Heart left ventricle (tissue), 16 donors: ENCODE data around the gene CHD5. TPM values are rescaled to one million over a fixed set of nuclear protein-coding genes. Genes with fewer than 3 reads are reported as not detected.

Experiments used
- ATAC-seq, 4 donors: fragments of 200-7000 bp; cut with Tn5 transposase; one replicate each; pipeline ENCODE4 v1.9.1; 2020 to 2022; ENCODE audit warnings: moderate library complexity in 4 of 4, mild to moderate bottlenecking in 3 of 4, moderate number of reproducible peaks in 1 of 4
- DNase-seq, 5 donors: peaks; one replicate each; pipeline ENCODE4 v3.0.0-alpha.2; 2020
- H3K27ac ChIP-seq, 12 donors: fragments of 200-600 bp; sonication (generic) in 4 of 12; one replicate each; pipeline versions ENCODE4 v1.5.0 to v1.8.0; 2016 to 2022; ENCODE audit warnings: mild to moderate bottlenecking in 2 of 12
- H3K27me3 ChIP-seq, 9 donors: fragments of 200-600 bp; sonication (generic) in 2 of 9; one replicate each; pipeline versions ENCODE4 v1.5.1 to v1.8.0; 2016 to 2022; ENCODE audit warnings: mild to moderate bottlenecking in 3 of 9
- H3K36me3 ChIP-seq, 9 donors: fragments of 200-600 bp; sonication (generic) in 2 of 9; one replicate each; pipeline versions ENCODE4 v1.5.0 to v1.8.0; 2018 to 2022; ENCODE audit warnings: mild to moderate bottlenecking in 2 of 9
- H3K4me1 ChIP-seq, 12 donors: fragments of 200-600 bp; sonication (generic) in 4 of 12; one replicate each; pipeline versions ENCODE4 v1.5.0 to v1.8.0; 2016 to 2022; ENCODE audit warnings: mild to moderate bottlenecking in 3 of 12
- H3K4me3 ChIP-seq, 12 donors: fragments of 200-600 bp; sonication (generic) in 4 of 12; one replicate each; pipeline versions ENCODE4 v1.5.0 to v1.8.0; 2017 to 2022; ENCODE audit warnings: mild to moderate bottlenecking in 9 of 12, moderate library complexity in 4 of 12
- H3K9me3 ChIP-seq, 12 donors: fragments of 200-600 bp; sonication (generic) in 4 of 12; one replicate each; pipeline versions ENCODE4 v1.5.0 to v1.8.0; 2016 to 2022; ENCODE audit warnings: mild to moderate bottlenecking in 1 of 12
- POLR2A ChIP-seq, 2 donors: fragments of 450-650 bp; IDR thresholded peaks; one replicate each; pipeline ENCODE4 v1.6.1; 2017; ENCODE audit warnings: antibody characterized with exemption in 2 of 2, mild to moderate bottlenecking in 2 of 2, moderate library complexity in 2 of 2
- WGBS, 4 donors: extraction: QIAGEN DNeasy Blood & Tissue Kit in 2 of 4; methylation state at CpG; one replicate each; pipeline versions ENCODE4 v1.1.5 to v1.1.7; 2013 to 2018; 5-methylcytosine and 5-hydroxymethylcytosine counted together
- intact Hi-C, 10 donors: fragments of 100-400 bp; cut with DNase I; formaldehyde crosslinking; loops; one replicate each; pipeline versions ENCODE4 v1.11.1 to v1.14.2; 2022
- polyA plus RNA-seq, 2 donors: library from polyadenylated mRNA; stranded (reverse); fragments of 200-250 nt; gene quantifications; one replicate each; pipeline ENCODE4 v1.2.3, GENCODE V29; 2013
- total RNA-seq, 9 donors: library from RNA; depleted of rRNA in 2 of 9; stranded (reverse); fragments of >200 nt in 2 of 9; fragmentation: NEBNext Ultra II Directional in 3 of 9; extraction: Animal tissue kit (Norgen Biotek cat#: 25700) in 3 of 9; gene quantifications; one replicate each; pipeline versions ENCODE4 v1.1.0 to v1.2.4, GENCODE V29; 2016 to 2023
- TF ChIP-seq, protein P1 (sequence below), 12 donors: fragments of 200-600 bp; sonication (generic) in 4 of 12; IDR thresholded peaks; one replicate each; pipeline versions ENCODE4 v1.5.0 to v1.8.0; 2018 to 2022; ENCODE audit warnings: antibody characterized with exemption in 12 of 12, mild to moderate bottlenecking in 5 of 12
- donor health status: ischemic (EF 13 %, LVEDD 7.1; RV severe dilation, severe dysfunction).
- donor health status: healthy with polysubstance abuse.
- donor health status: DM: no; HTN: yes; CAD: no.
- donor health status: DM: no; HTN: no; CAD: no.
- donor health status: ischemic (EF 25% LVEDD 6.9; RV normal size, moderate dysfunction).
- donor health status: ischemic (EF 25% LVEDD 5.7; RV mildly dilated, moderate dysfunction).
- donor health status: healthy.
- donor health status: DM: yes; HTN: yes; CAD: no.
- donor health status: ischemic (EF 35%, LVEDD 5.7; RV mildly dilated, moderate dysfunction).
- donor health status: nonischemic (EF 11% LVEDD 7.7; RV severe dilation, severe dysfunction).
- donor health status: DM: yes; HTN: yes; CAD: no.
- donor health status: PGD.
- donor health status: ischemic (EF 29% LVEDD 5.4; RV normal size, mild dysfunction).
- donor health status: nonischemic (EF 23%, LVEDD 6.1; RV moderate dilation, normal function).

CHD5 gene
- total and polyA plus RNA-seq, 11 donors = 0.07 to 1.3 (median 0.22) TPM; not detected in 2

DNA sequence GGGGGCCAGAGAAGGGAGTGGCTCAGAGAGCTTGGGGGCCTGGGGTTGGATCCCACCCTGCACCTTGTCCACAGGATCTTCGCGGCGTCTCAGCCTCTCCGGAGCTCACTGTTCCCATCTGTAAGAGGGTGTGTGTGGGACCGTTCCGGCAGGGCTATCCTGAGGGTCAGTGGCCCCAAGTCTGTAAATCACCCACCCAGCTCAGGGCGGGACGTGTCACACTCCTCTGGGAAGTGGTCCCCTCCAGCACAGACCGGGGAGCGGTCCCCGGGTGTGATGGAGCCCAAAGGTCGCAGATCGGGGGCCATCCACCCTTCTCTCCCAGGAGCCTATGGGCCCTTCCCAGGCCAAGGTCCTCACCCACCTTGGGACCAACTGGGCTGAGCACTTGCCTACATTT, 94.5 kb downstream of the CHD5 start:
- H3K4me1 ChIP-seq = peaks cover 0 to 8% (median 0%) of the 10 kb centered on the region in 12 donors
- TF ChIP-seq, protein P1, sequence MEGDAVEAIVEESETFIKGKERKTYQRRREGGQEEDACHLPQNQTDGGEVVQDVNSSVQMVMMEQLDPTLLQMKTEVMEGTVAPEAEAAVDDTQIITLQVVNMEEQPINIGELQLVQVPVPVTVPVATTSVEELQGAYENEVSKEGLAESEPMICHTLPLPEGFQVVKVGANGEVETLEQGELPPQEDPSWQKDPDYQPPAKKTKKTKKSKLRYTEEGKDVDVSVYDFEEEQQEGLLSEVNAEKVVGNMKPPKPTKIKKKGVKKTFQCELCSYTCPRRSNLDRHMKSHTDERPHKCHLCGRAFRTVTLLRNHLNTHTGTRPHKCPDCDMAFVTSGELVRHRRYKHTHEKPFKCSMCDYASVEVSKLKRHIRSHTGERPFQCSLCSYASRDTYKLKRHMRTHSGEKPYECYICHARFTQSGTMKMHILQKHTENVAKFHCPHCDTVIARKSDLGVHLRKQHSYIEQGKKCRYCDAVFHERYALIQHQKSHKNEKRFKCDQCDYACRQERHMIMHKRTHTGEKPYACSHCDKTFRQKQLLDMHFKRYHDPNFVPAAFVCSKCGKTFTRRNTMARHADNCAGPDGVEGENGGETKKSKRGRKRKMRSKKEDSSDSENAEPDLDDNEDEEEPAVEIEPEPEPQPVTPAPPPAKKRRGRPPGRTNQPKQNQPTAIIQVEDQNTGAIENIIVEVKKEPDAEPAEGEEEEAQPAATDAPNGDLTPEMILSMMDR (IDR thresholded peaks at IDR 0.05) = no peak
- no peak for TF ChIP-seq POLR2A (IDR thresholded peaks at IDR 0.05)
- H3K27me3 ChIP-seq = no peaks in the 10 kb centered on the region
- no peak overlapping the region for H3K4me3 ChIP-seq
- no peak for DNase-seq
- WGBS, 4 donors = 93 to 96% (median 95%) methylated on average over 7 to 13 of the region's 13 CpGs
- intact Hi-C loops = no loop called here
- H3K36me3 ChIP-seq = peaks cover 0 to 55% (median 0%) of the 10 kb centered on the region in 9 donors
- ATAC-seq = no peak
- H3K27ac ChIP-seq = no peak overlapping the region
- H3K9me3 ChIP-seq = no peaks in the 10 kb centered on the region

DNA sequence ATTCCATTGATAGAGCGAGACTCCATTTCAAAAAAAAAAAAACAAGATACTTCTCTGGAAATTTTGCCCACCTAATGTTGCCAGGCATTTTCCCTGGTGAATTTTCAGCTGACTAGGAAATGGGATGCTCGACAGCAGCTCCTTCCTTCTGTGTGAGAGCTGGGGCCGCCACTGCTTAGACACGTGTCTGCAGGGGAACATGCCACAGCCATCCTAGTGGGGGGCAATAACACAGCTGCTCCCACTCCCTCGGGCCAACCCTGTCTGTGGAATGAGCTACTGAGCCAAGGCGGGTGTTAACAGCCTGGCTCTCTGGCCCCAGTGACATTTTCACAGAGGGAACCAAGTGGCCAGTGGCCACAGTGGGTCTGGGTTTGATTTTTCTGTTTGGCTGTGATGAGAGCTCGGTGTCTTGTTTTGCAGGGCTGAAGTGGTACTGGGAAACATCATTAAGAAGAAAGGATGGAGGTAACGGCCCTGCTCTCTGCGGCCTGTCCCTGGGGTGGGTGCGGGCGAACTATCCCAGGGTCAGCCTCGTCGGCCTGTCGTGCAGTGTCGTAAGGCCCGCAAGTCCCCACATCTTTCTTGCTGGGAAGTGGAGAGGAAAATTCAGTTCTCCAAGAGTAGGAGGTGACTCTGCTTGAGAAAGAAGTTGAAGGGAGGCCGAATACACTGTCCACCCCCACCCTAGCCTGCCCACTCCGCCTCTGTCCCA, 95.2 kb downstream of the CHD5 start:
- peaks cover 0 to 55% (median 0%) of the 10 kb centered on the region in 9 donors for H3K36me3 ChIP-seq
- intact Hi-C loops = no loop called here

DNA sequence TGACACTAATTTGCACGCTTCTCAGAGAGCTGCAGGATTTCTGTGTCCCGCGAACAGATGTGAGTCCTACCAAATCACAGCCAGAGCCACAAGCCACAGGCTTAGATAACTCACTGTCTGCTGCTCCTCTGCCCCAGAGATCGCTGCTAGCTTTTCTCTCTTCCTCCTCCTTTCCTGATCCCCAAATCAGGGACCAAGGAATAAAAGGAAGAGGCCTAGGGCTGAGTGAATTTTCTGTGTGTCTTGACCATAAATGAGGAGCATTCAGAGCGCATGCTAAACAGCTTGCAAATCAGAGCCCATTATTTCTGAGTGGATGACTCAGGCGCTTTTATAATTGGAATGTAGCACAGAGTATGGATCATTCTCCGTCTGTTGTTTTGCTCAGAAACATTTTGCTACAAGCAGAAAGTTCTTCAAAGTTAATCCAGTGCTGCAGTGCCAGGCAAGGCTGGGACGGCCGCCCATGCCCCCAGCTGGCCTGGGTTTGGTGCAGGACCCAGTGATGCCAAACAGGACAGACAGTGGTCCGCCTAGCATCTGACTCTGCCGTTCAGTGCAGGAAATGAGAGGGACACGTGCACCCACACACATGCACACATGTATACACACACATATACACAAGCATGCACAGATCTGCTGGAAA, 96.2 kb downstream of the CHD5 start:
- Histone ChIP-seq H3K27ac (no peak overlapping the region), H3K27me3 (no peaks in the 10 kb centered on the region), H3K4me1 (peaks cover 0 to 14% (median 1%) of the 10 kb centered on the region in 12 donors), H3K36me3 (peaks cover 0 to 55% (median 0%) of the 10 kb centered on the region in 9 donors), H3K4me3 (no peak overlapping the region), H3K9me3 (no peaks in the 10 kb centered on the region)
- TF ChIP-seq POLR2A (IDR thresholded peaks at IDR 0.05) = no peak
- TF ChIP-seq, protein P1 (IDR thresholded peaks at IDR 0.05) = no peak
- WGBS, 4 donors = 75 to 82% (median 78%) methylated on average over 11 to 12 of the region's 12 CpGs
- no peak for ATAC-seq
- intact Hi-C loops = no loop called here
- DNase-seq = no peak

More for the DNA sequence above, 95.2 kb downstream of the CHD5 start:
- peak in 1 of 5 donors; percentile 42 for DNase-seq
- Histone ChIP-seq H3K4me3 (no peak overlapping the region), H3K9me3 (no peaks in the 10 kb centered on the region), H3K27me3 (no peaks in the 10 kb centered on the region), H3K4me1 (peaks cover 0 to 14% (median 1%) of the 10 kb centered on the region in 12 donors), H3K27ac (no peak overlapping the region)
- TF ChIP-seq POLR2A (IDR thresholded peaks at IDR 0.05) = no peak
- TF ChIP-seq, protein P1 (IDR thresholded peaks at IDR 0.05) = no peak
- 87 to 95% (median 91%) methylated on average over 16 to 18 of the region's 18 CpGs for WGBS, 4 donors
- ATAC-seq = no peak

DNA sequence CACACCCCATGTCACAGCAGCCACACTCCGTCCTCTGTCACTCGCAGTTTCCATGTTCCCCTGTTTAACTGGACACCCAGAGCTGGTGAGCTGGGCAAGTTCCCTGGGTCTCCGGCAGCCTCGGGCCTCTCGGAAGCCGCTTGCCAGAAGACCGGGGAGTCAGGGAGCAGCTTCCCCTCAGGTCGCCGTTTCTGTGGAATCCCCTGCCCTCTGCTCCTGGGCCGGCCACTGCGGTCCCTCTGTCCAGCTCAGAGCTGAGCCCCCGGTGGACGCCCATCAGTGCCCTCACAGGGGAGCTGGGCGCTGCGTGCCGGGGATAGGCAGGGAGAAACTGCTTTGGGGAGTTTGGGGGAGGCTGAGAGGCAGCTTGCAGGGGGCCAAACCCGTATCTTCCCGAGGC, 96.7 kb downstream of the CHD5 start:
- intact Hi-C loops = no loop called here
- Histone ChIP-seq H3K4me3 (no peak overlapping the region), H3K9me3 (no peaks in the 10 kb centered on the region), H3K36me3 (peaks cover 0 to 55% (median 0%) of the 10 kb centered on the region in 9 donors), H3K27ac (no peak overlapping the region), H3K27me3 (no peaks in the 10 kb centered on the region), H3K4me1 (peaks cover 0 to 14% (median 1%) of the 10 kb centered on the region in 12 donors)
- 79 to 89% (median 84%) methylated on average over 17 to 18 of the region's 18 CpGs for WGBS, 4 donors
- DNase-seq (peak in 1 of 5 donors; percentile 55), ATAC-seq (no peak)
- TF ChIP-seq POLR2A (IDR thresholded peaks at IDR 0.05) = no peak
- TF ChIP-seq, protein P1 (IDR thresholded peaks at IDR 0.05) = no peak
